Kidney (tissue), 14 donors: ENCODE data around the gene EHMT2. TPM values are rescaled to one million over a fixed set of nuclear protein-coding genes. Genes with fewer than 3 reads are reported as not detected.

Experiments
- DNase-seq, 5 donors: peaks; one replicate each; pipeline ENCODE4 v3.0.0-alpha.2; 2013 to 2020
- FAIRE-seq: peaks from 2 replicates; lab custom pipeline; 2012; peaks lifted over from hg19 to GRCh38; lab: Jason Lieb, UNC
- H3K27ac ChIP-seq, 2 donors: one replicate each; pipeline ENCODE4 v1.7.0; 2013; ENCODE audit warnings: low read depth in 2 of 2, low read length in 2 of 2, inconsistent platforms in 1 of 2
- H3K27me3 ChIP-seq: one replicate; pipeline ENCODE4 v1.7.1; 2013; ENCODE audit warnings: low read length, inconsistent platforms; ENCODE audit not compliant: control insufficient read depth, insufficient read depth
- H3K36me3 ChIP-seq, 3 donors: one replicate each; pipeline versions ENCODE4 v1.7.0 to v1.7.1; 2013; ENCODE audit warnings: low read length in 3 of 3, control low read depth in 1 of 3, inconsistent platforms in 1 of 3; ENCODE audit not compliant: insufficient read depth in 3 of 3, control insufficient read depth in 2 of 3
- H3K4me1 ChIP-seq, 3 donors: one replicate each; pipeline versions ENCODE4 v1.7.0 to v1.7.1; 2013; ENCODE audit warnings: low read length in 3 of 3, inconsistent platforms in 1 of 3, low read depth in 1 of 3; ENCODE audit not compliant: control insufficient read depth in 2 of 3, insufficient read depth in 2 of 3
- H3K4me3 ChIP-seq, 3 donors: one replicate each; pipeline versions ENCODE4 v1.7.0 to v1.8.1; 2013; ENCODE audit warnings: low read length in 3 of 3, control low read depth in 1 of 3, inconsistent platforms in 1 of 3
- H3K9ac ChIP-seq, 3 donors: one replicate each; pipeline versions ENCODE4 v1.7.0 to v1.7.1; 2013; ENCODE audit warnings: low read length in 3 of 3, control low read depth in 1 of 3, inconsistent platforms in 1 of 3
- H3K9me3 ChIP-seq, 3 donors: one replicate each; pipeline versions ENCODE4 v1.7.0 to v1.7.1; 2013; ENCODE audit warnings: low read length in 3 of 3, control low read depth in 1 of 3, inconsistent platforms in 1 of 3; ENCODE audit not compliant: control insufficient read depth in 2 of 3, insufficient read depth in 1 of 3
- CTCF ChIP-seq: IDR thresholded peaks from 3 replicates; pipeline ENCODE4 v1.5.1; 2012; ENCODE audit warnings: mild to moderate bottlenecking, moderate library complexity, borderline replicate concordance; ENCODE audit not compliant: insufficient read depth; ENCODE audit errors: extremely low read depth
- intact Hi-C: fragments of 100-400 bp; cut with DNase I; formaldehyde crosslinking; loops from one replicate; pipeline ENCODE4 v1.11.1; 2022
- polyA plus RNA-seq: library from polyadenylated mRNA; stranded (reverse); fragments of 350-450 nt; fragmentation: Illumina TruSeq; extraction: RNeasy Lipid Tissue Mini Kit (QIAGEN cat#74804); gene quantifications from one replicate; pipeline ENCODE4 v1.2.3, GENCODE V29; 2014; ENCODE audit warnings: low read depth, low replicate concordance; ENCODE audit not compliant: insufficient read depth
- total RNA-seq: library from RNA; stranded (reverse); fragmentation: NEBNext Ultra II Directional; extraction: Animal tissue kit (Norgen Biotek cat#: 25700); gene quantifications from one replicate; pipeline ENCODE4 v1.2.1, GENCODE V29; 2021
- donor health status: control.
- donor health status: control.
- donor health status: control.
- donor health status: control.
- donor health status: control.
- donor health status: DM: yes; HTN: yes; CAD: no.
- donor health status: Normal renal cell carcinoma (clear cell type).

Gene EHMT2
- total and polyA plus RNA-seq, 2 donors from 2014 or later = 35.3 to 40.5 TPM

DNA sequence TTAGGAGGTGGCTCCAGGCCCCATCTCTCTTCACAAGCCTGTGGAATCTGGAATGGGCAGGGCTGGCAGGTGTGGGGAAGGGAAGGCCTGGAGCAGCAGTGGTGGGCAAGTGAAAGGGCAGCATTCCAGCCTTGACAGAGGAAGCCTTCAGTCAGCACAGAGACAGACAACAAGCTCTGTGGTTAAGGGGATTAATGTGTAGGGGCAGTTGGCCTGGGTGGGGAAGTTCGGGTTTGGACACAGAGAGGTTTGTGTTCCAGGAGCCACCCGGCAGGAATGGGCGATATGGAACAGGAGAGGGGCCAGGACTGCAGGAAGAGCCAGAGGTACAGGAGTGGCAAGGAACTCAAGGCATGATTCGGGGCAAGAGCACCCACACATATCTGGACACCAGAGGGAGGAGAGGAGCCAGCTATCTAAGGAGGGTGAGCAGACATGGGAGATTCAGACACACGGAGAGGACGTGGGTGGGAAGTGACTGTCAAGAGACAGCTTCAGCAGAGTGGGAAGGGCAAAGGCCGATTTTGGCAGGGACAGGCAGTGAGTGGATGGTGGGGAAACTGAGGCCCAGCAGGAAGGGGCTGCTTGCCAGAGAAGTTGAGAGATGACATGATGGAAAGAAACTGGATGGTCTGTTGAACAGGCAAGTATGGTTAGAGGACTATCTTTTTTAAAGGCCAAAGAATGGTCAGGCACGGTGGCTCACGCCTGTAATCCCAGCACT is 16.2 kb downstream of the EHMT2 start:
- Histone ChIP-seq H3K4me3 (no peak overlapping the region), H3K9ac (no peak overlapping the region), H3K36me3 (peaks cover 2 to 37% (median 16%) of the 10 kb centered on the region in 3 donors), H3K9me3 (no peaks in the 10 kb centered on the region), H3K4me1 (peaks cover 0 to 8% (median 0%) of the 10 kb centered on the region in 3 donors), H3K27ac (no peak overlapping the region), H3K27me3 (no peaks in the 10 kb centered on the region)
- DNase-seq = peak in 1 of 5 donors; percentile 57
- no peak for FAIRE-seq
- intact Hi-C loops = no loop called here
- TF ChIP-seq CTCF = no peak

GRCh38 chr6:31880616-31881015 is 16.9 kb downstream of the EHMT2 start:
- H3K4me1 ChIP-seq = peaks cover 0 to 8% (median 0%) of the 10 kb centered on the region in 3 donors
- H3K36me3 ChIP-seq = peaks cover 2 to 37% (median 18%) of the 10 kb centered on the region in 3 donors
- no peaks in the 10 kb centered on the region for H3K27me3 ChIP-seq
- FAIRE-seq (no peak), DNase-seq (no peak)
- intact Hi-C loops = no loop called here
- no peak overlapping the region for H3K27ac ChIP-seq
- H3K9ac ChIP-seq = no peak overlapping the region
- no peak overlapping the region for H3K4me3 ChIP-seq
- no peaks in the 10 kb centered on the region for H3K9me3 ChIP-seq
- no peak for TF ChIP-seq CTCF

- peaks cover 2 to 34% (median 20%) of the 10 kb centered on the region in 3 donors for H3K36me3 ChIP-seq
- H3K9ac ChIP-seq = no peak overlapping the region
Observed at GRCh38 chr6:31879901-31880300, 17.6 kb downstream of the EHMT2 start.

More at GRCh38 chr6:31879901-31880300, 17.6 kb downstream of the EHMT2 start:
- DNase-seq (peak in 1 of 5 donors; percentile 66), FAIRE-seq (no peak)
- Histone ChIP-seq H3K4me1 (peaks cover 0 to 8% (median 0%) of the 10 kb centered on the region in 3 donors), H3K27ac (no peak overlapping the region), H3K4me3 (no peak overlapping the region), H3K27me3 (no peaks in the 10 kb centered on the region), H3K9me3 (no peaks in the 10 kb centered on the region)
- intact Hi-C loops = no loop called here
- no peak for TF ChIP-seq CTCF
